ENCODE results near the gene KIF13A.

DNA sequence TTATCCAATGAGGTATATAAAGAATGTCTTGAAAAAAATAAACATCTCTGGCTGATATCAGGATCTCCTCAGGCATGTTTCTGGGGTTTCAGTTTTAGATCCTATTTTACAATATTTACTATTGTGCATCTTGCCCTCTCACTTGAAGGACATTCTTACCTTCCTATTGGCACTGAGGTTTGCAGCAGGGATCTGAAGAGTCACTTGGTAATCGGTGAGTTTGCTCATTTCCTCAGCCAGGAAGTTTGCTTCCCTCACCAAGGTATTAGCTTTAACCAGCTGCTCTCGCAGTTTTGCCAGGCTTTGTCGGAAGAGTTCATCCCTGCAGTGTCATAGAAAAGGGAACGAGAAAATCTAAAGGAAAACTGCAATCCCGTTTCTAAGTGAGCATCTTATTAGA, 178.8 kb downstream of the KIF13A start:
- TF ChIP-seq, protein P1, sequence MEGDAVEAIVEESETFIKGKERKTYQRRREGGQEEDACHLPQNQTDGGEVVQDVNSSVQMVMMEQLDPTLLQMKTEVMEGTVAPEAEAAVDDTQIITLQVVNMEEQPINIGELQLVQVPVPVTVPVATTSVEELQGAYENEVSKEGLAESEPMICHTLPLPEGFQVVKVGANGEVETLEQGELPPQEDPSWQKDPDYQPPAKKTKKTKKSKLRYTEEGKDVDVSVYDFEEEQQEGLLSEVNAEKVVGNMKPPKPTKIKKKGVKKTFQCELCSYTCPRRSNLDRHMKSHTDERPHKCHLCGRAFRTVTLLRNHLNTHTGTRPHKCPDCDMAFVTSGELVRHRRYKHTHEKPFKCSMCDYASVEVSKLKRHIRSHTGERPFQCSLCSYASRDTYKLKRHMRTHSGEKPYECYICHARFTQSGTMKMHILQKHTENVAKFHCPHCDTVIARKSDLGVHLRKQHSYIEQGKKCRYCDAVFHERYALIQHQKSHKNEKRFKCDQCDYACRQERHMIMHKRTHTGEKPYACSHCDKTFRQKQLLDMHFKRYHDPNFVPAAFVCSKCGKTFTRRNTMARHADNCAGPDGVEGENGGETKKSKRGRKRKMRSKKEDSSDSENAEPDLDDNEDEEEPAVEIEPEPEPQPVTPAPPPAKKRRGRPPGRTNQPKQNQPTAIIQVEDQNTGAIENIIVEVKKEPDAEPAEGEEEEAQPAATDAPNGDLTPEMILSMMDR (IDR thresholded peaks at IDR 0.05): no peak
- no peak for TF ChIP-seq POLR2A (IDR thresholded peaks at IDR 0.05)
